Lung (tissue), 12 donors: ENCODE measurements around the gene PGAP2. TPM values are rescaled to one million over a fixed set of nuclear protein-coding genes. Genes with fewer than 3 reads are reported as not detected.

Source experiments
- ATAC-seq: fragments of 200-7000 bp; cut with Tn5 transposase; one replicate; pipeline ENCODE4 v1.9.1; 2020; ENCODE audit warnings: moderate number of reproducible peaks; ENCODE audit not compliant: insufficient read depth, low FRiP score
- DNase-seq, 3 donors: peaks; one replicate each; pipeline ENCODE4 v3.0.0-alpha.2; 2013 to 2017
- H3K27ac ChIP-seq, 2 donors: one replicate each; pipeline ENCODE4 v1.5.1; 2013; ENCODE audit warnings: mild to moderate bottlenecking in 2 of 2, moderate library complexity in 2 of 2, control low read depth in 1 of 2, inconsistent platforms in 1 of 2, low read depth in 1 of 2, low read length in 1 of 2
- H3K27me3 ChIP-seq, 3 donors: one replicate each; pipeline ENCODE4 v1.5.1; 2013; ENCODE audit warnings: low read length in 2 of 3; ENCODE audit not compliant: control insufficient read depth in 3 of 3, insufficient read depth in 3 of 3
- H3K36me3 ChIP-seq, 4 donors: one replicate each; pipeline ENCODE4 v1.5.1; 2013; ENCODE audit warnings: low read length in 4 of 4, mild to moderate bottlenecking in 1 of 4, moderate library complexity in 1 of 4; ENCODE audit not compliant: control insufficient read depth in 4 of 4, insufficient read depth in 4 of 4
- H3K4me1 ChIP-seq, 5 donors: one replicate each; pipeline ENCODE4 v1.5.1; 2013; ENCODE audit warnings: low read length in 5 of 5, mild to moderate bottlenecking in 2 of 5, moderate library complexity in 1 of 5; ENCODE audit not compliant: control insufficient read depth in 5 of 5, insufficient read depth in 5 of 5
- H3K4me3 ChIP-seq: one replicate; pipeline ENCODE4 v1.5.1; 2013; ENCODE audit warnings: mild to moderate bottlenecking, control low read depth, moderate library complexity
- H3K9ac ChIP-seq, 2 donors: one replicate each; pipeline ENCODE4 v1.5.1; 2013; ENCODE audit warnings: low read length in 2 of 2, control low read depth in 1 of 2; ENCODE audit not compliant: insufficient read depth in 1 of 2
- H3K9me3 ChIP-seq, 4 donors: one replicate each; pipeline ENCODE4 v1.5.1; 2013; ENCODE audit warnings: low read length in 3 of 4, mild to moderate bottlenecking in 1 of 4, moderate library complexity in 1 of 4; ENCODE audit not compliant: control insufficient read depth in 4 of 4, insufficient read depth in 3 of 4
- WGBS, 2 donors: extraction: QIAGEN DNeasy Blood & Tissue Kit; methylation state at CpG; one replicate each; pipeline ENCODE4 v1.1.7; 2013; 5-methylcytosine and 5-hydroxymethylcytosine counted together
- polyA plus RNA-seq, 2 donors: library from polyadenylated mRNA; stranded (reverse); fragments of 200-250 nt; gene quantifications; one replicate each; pipeline ENCODE4 v1.2.1, GENCODE V29; 2013
- total RNA-seq, 2 donors: library from RNA; depleted of rRNA in 1 of 2; stranded (reverse); fragments of >200 nt in 1 of 2; gene quantifications; one replicate each; pipeline ENCODE4 v1.2.1, GENCODE V29; 2014 to 2021
- TF ChIP-seq, protein P1 (sequence below): IDR thresholded peaks from 2 replicates; pipeline ENCODE4 v1.5.1; 2012; ENCODE audit warnings: mild to moderate bottlenecking; ENCODE audit errors: control extremely low read depth, extremely low read depth
- donor health status: control.
- donor health status: control.
- donor health status: Bipolar disorder and iron deficiency.
- donor health status: healthy.
- donor health status: DM: yes; HTN: yes; CAD: no.

The PGAP2 gene
- total and polyA plus RNA-seq, 4 donors = 17.5 to 23.6 (median 20.9) TPM

DNA sequence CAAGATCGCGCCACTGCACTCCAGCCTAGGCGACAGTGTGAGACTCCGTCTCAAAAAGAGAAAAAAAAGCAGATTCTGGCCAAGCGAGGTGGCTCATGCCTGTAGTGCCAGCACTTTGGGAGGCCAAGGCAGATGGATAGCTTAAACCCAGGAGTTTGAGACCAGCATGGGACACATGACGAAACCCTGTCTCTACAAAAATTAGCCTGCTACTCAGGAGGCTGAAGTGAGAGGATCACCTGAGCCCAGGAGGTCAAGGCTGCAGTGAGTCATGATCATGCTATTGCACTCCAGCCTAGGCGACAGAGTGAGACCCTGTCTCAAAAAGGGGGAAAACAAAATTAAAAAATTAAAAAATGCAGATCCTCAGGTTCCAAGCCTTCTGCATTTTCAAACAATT, 14.0 kb downstream of the PGAP2 start:
- Histone ChIP-seq H3K9me3 (no peaks in the 10 kb centered on the region), H3K4me3 (no peak overlapping the region), H3K36me3 (peaks cover 4 to 19% (median 7%) of the 10 kb centered on the region in 4 donors), H3K4me1 (peaks cover 0 to 4% (median 0%) of the 10 kb centered on the region in 5 donors), H3K27ac (no peak overlapping the region), H3K27me3 (no peaks in the 10 kb centered on the region), H3K9ac (no peak overlapping the region)
- TF ChIP-seq, protein P1, sequence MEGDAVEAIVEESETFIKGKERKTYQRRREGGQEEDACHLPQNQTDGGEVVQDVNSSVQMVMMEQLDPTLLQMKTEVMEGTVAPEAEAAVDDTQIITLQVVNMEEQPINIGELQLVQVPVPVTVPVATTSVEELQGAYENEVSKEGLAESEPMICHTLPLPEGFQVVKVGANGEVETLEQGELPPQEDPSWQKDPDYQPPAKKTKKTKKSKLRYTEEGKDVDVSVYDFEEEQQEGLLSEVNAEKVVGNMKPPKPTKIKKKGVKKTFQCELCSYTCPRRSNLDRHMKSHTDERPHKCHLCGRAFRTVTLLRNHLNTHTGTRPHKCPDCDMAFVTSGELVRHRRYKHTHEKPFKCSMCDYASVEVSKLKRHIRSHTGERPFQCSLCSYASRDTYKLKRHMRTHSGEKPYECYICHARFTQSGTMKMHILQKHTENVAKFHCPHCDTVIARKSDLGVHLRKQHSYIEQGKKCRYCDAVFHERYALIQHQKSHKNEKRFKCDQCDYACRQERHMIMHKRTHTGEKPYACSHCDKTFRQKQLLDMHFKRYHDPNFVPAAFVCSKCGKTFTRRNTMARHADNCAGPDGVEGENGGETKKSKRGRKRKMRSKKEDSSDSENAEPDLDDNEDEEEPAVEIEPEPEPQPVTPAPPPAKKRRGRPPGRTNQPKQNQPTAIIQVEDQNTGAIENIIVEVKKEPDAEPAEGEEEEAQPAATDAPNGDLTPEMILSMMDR = no peak
- 94% methylated on average over 5 to 7 of the region's 7 CpGs for WGBS, 2 donors
- ATAC-seq = no peak
- DNase-seq = no peak

DNA sequence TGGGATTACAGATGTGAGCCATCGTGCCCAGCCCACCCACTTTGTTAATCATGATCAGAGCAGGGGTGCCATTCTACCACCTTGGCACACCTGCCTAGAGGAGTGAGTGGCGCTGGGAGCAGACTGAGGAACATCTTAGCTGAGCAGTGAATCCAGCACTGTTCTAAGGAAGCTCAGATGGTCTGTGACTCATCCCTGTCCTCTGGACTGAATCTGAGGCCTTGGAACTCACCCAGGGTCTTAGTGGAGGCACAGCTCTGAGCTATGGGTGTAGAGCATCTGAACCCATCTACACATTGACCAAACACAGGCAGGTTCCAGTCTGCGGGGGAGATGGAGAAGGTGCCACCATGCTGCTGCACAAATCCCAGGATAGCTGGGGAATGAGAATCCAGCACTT, 14.9 kb downstream of the PGAP2 start:
- Histone ChIP-seq H3K9ac (no peak overlapping the region), H3K9me3 (no peaks in the 10 kb centered on the region), H3K4me1 (peaks cover 0 to 3% (median 0%) of the 10 kb centered on the region in 5 donors), H3K4me3 (no peak overlapping the region), H3K27ac (no peak overlapping the region), H3K27me3 (no peaks in the 10 kb centered on the region), H3K36me3 (peaks cover 4 to 27% (median 7%) of the 10 kb centered on the region in 4 donors)
- 92 to 94% methylated on average over 3 of the region's 3 CpGs for WGBS, 2 donors
- no peak for DNase-seq
- ATAC-seq = no peak
- TF ChIP-seq, protein P1 = no peak

DNA sequence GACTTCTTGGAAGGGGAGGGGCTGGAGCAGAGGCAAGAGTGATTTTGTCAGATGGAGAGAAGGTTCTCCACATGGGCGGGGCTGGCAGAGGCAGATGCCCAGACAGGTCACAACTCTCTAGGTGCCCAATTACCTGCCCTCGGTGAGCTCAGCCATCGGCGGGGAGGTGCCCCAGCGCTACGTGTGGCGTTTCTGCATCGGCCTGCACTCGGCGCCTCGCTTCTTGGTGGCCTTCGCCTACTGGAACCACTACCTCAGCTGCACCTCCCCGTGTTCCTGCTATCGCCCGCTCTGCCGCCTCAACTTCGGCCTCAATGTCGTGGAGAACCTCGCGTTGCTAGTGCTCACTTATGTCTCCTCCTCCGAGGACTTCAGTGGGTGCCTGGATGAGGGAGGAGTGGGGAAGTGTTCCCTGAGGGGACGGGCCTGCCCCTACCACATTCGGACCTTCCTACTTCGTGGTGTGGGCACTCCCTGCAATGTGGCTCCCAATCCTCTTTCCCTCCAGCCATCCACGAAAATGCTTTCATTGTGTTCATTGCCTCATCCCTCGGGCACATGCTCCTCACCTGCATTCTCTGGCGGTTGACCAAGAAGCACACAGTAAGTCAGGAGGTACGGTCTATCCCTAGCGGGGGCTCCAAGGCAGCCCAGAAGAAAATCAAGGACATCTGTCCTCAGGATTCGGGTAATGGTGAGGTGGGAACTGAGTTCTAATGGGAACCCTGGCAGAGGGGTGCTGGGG, 15.6 kb downstream of the PGAP2 start:
- no peak overlapping the region for H3K9ac ChIP-seq
- no peak overlapping the region for H3K27ac ChIP-seq
- ATAC-seq = no peak
- H3K4me1 ChIP-seq = peaks cover 0 to 3% (median 0%) of the 10 kb centered on the region in 5 donors
- H3K9me3 ChIP-seq = no peaks in the 10 kb centered on the region
- no peaks in the 10 kb centered on the region for H3K27me3 ChIP-seq
- H3K4me3 ChIP-seq = no peak overlapping the region
- peaks cover 4 to 27% (median 7%) of the 10 kb centered on the region in 4 donors for H3K36me3 ChIP-seq
- WGBS, 2 donors = 94 to 95% methylated on average over 30 of the region's 30 CpGs
- TF ChIP-seq, protein P1 = no peak
- DNase-seq = no peak
